MG63 (cell line): ENCODE data around the gene DIAPH2. TPM values are rescaled to one million over a fixed set of nuclear protein-coding genes. Genes with fewer than 3 reads are reported as not detected.
A peak's percentile ranks its signal among the peaks of the same experiment; 100 is the strongest.
"Not testable (repeated sequence)": the region's sequence is repeated elsewhere in the genome, so short reads cannot be mapped to it uniquely, and the experiment has no call there.

Experiments used
- DNase-seq: peaks from one replicate; pipeline ENCODE4 v3.0.0-alpha.2; 2020
- H3K27me3 ChIP-seq: fragments of 250-450 bp; sonication (Bioruptor Pico); 2 replicates; pipeline ENCODE4 v1.5.1; 2020; ENCODE audit warnings: mild to moderate bottlenecking, moderate library complexity
- H3K36me3 ChIP-seq: fragments of 250-450 bp; sonication (Bioruptor Pico); 2 replicates; pipeline ENCODE4 v1.5.1; 2020; ENCODE audit warnings: mild to moderate bottlenecking, moderate library complexity
- H3K4me3 ChIP-seq: fragments of 250-450 bp; sonication (Bioruptor Pico); 2 replicates; pipeline ENCODE4 v1.5.1; 2020; ENCODE audit warnings: mild to moderate bottlenecking, moderate library complexity
- H3K9me3 ChIP-seq: fragments of 250-450 bp; sonication (Bioruptor Pico); 2 replicates; pipeline ENCODE4 v1.5.1; 2020; ENCODE audit warnings: mild to moderate bottlenecking, moderate library complexity
- total RNA-seq: library from RNA; depleted of rRNA; stranded (reverse); fragments of >200 nt; shearing (Covaris generic); gene quantifications from 2 replicates; pipeline ENCODE4 v1.2.3, GENCODE V29; 2014; ENCODE audit warnings: low replicate concordance

The DIAPH2 gene
- total RNA-seq, 1 experiment from 2014 or later = 8.4 TPM

GRCh38 chrX:97384685-97385084 lies 700.0 kb downstream of the DIAPH2 start:
- H3K9me3 ChIP-seq = no peaks in the 10 kb centered on the region
- H3K36me3 ChIP-seq = no peaks in the 10 kb centered on the region
- H3K27me3 ChIP-seq = no peaks in the 10 kb centered on the region
- no peak for DNase-seq
- no peak overlapping the region for H3K4me3 ChIP-seq

DNA sequence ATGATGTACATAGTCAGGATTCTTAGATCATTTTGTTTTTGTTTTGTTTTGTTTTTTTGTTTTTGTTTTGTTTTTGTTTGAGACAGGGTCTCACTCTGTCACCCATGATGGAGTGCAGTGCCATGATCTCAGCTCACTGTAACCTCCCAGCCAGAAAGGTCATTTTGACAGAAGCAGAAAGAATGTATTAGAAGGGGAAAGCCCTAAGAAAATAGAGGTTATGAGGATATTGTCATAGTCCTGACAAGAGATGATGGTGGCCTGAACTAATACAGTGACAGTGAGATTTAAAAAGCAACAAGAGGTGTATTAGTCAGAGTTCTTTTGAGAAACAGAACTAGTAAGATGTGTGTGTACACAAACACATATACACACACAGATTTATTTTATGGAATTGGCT lies 702.4 kb downstream of the DIAPH2 start:
- Histone ChIP-seq H3K36me3 (no peaks in the 10 kb centered on the region), H3K4me3 (no peak overlapping the region), H3K27me3 (no peaks in the 10 kb centered on the region), H3K9me3 (no peaks in the 10 kb centered on the region)
- DNase-seq = no peak

DNA sequence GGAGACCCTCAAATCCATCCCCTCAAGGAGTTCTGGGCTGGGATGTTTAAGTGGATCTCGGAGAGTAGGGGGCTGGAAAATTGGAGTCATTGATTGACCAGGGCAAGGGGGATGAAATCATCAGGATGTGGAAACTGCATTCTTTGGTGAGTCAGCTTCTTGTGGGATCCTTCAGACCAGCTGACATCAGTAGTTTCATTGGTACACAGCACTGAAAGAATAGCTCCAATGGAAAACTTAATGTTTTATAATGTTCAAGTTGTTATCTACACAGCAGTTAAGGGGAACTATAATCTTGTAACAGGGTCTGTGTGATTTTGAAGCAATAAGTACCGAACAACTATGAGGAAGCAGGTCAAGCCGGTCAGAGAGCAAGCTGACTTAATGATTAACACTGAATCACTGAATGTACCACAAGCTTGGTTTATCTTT lies 705.1 kb downstream of the DIAPH2 start:
- H3K36me3 ChIP-seq = no peaks in the 10 kb centered on the region
- no peaks in the 10 kb centered on the region for H3K27me3 ChIP-seq
- DNase-seq = peak; percentile 5
- H3K4me3 ChIP-seq = no peak overlapping the region
- no peaks in the 10 kb centered on the region for H3K9me3 ChIP-seq

DNA sequence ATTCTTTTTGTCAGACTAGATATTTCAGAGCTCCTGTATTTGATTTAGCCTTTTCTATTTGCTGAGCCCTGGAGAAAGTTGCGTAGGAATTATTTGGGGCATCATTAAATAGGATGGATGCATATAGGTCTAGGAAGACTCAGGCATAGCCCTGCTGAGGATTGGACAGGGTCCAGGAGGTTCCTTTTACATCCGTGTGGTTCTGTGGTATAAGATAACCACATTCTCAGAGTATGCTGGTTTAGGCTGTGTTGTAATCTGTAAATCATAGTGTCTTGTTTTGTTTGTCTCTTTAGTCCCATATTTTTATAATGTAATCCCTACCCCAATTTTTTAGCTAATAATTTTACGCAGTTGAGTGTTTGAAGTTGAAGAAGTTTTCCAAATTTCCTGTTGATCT lies 712.7 kb downstream of the DIAPH2 start:
- DNase-seq = no peak
- Histone ChIP-seq H3K27me3 (no peaks in the 10 kb centered on the region), H3K4me3 (no peak overlapping the region), H3K9me3 (no peaks in the 10 kb centered on the region), H3K36me3 (no peaks in the 10 kb centered on the region)

DNA sequence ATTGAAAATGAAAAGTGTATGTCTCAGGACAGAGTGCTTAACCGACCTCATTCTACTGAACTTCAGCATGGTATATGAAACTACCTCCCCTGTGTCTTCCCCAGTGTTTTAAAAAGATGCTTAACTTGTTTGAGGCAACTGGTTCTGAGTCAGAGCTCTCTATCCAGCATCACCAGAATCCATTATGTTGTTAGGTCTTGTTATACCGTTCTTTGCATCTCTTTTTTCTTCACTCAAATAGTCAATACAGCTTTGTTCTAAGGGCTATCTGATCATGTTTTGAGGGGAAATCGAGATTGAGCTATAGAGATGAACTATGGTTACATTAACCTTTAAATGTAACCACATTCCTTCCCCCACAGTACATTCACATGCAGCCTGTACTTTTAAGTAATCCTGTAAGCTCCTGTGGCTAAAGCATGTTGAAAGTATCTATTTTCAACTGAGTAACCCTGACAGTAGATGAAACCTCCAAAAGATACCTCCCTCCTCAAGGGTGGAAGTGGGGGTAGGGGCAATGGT lies 713.4 kb downstream of the DIAPH2 start:
- Histone ChIP-seq H3K27me3 (no peaks in the 10 kb centered on the region), H3K9me3 (no peaks in the 10 kb centered on the region), H3K4me3 (no peak overlapping the region), H3K36me3 (no peaks in the 10 kb centered on the region)
- DNase-seq = no peak

DNA sequence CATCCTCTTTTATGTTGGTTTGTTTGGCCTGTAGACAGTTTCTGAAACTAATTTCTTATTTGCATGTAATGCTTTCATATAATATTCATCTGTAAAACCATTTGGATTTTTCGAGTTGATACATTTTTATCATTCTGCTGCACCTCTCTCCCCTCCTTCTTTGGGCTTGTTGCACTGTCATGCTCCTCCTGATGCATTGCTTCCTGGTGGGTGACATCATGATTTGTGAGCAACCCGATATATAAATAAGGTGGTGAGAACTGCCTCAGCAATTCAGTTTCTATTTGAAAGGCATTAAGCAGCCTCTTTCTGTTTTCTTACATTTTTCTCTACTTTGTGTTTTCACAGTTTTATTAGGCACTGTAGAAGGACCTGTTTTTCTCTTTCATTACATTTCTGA lies 714.8 kb downstream of the DIAPH2 start:
- H3K4me3 ChIP-seq = no peak overlapping the region
- no peaks in the 10 kb centered on the region for H3K36me3 ChIP-seq
- peak; percentile 15 for DNase-seq

GRCh38 chrX:97400492-97400891 lies 715.9 kb downstream of the DIAPH2 start:
- DNase-seq = no peak
- H3K27me3 ChIP-seq = no peaks in the 10 kb centered on the region
- H3K36me3 ChIP-seq = no peaks in the 10 kb centered on the region
- no peak overlapping the region for H3K4me3 ChIP-seq
- no peaks in the 10 kb centered on the region for H3K9me3 ChIP-seq

More for the DNA sequence above, 714.8 kb downstream of the DIAPH2 start:
- Histone ChIP-seq H3K9me3 (no peaks in the 10 kb centered on the region), H3K27me3 (no peaks in the 10 kb centered on the region)

DNA sequence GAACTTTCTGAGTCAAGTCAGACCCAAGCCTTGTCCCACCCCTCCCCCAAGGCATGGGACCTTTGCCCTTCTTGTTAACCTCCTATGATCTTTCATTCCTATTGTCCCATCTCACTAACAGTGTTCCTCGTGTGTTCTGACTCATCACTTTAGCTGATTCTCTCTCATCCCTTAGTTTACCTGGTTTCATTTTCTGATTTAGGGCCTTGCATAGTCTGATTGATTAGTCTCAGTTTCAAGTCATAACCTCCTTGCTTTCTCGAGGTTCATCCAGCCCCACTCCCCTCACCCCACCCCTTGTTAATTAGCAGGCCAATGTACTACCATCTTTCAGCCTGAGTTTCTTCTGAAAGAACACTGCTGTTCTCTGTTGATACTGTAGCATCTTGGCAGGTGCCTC lies 716.5 kb downstream of the DIAPH2 start:
- H3K9me3 ChIP-seq = no peaks in the 10 kb centered on the region
- H3K36me3 ChIP-seq = no peaks in the 10 kb centered on the region
- no peak for DNase-seq
- H3K4me3 ChIP-seq = no peak overlapping the region
- no peaks in the 10 kb centered on the region for H3K27me3 ChIP-seq

GRCh38 chrX:97401586-97402136 lies 717.0 kb downstream of the DIAPH2 start:
- H3K9me3 ChIP-seq = no peaks in the 10 kb centered on the region
- H3K4me3 ChIP-seq = no peak overlapping the region
- no peaks in the 10 kb centered on the region for H3K36me3 ChIP-seq
- H3K27me3 ChIP-seq = no peaks in the 10 kb centered on the region
- DNase-seq = no peak

- Histone ChIP-seq H3K4me3 (no peak overlapping the region), H3K9me3 (no peaks in the 10 kb centered on the region), H3K36me3 (no peaks in the 10 kb centered on the region), H3K27me3 (no peaks in the 10 kb centered on the region)
- no peak for DNase-seq
Observed at GRCh38 chrX:97402333-97402732, 717.7 kb downstream of the DIAPH2 start.

- DNase-seq = no peak
- Histone ChIP-seq H3K4me3 (no peak overlapping the region), H3K36me3 (no peaks in the 10 kb centered on the region), H3K9me3 (no peaks in the 10 kb centered on the region), H3K27me3 (no peaks in the 10 kb centered on the region)
Observed at GRCh38 chrX:97402903-97403302, 718.3 kb downstream of the DIAPH2 start.

DNA sequence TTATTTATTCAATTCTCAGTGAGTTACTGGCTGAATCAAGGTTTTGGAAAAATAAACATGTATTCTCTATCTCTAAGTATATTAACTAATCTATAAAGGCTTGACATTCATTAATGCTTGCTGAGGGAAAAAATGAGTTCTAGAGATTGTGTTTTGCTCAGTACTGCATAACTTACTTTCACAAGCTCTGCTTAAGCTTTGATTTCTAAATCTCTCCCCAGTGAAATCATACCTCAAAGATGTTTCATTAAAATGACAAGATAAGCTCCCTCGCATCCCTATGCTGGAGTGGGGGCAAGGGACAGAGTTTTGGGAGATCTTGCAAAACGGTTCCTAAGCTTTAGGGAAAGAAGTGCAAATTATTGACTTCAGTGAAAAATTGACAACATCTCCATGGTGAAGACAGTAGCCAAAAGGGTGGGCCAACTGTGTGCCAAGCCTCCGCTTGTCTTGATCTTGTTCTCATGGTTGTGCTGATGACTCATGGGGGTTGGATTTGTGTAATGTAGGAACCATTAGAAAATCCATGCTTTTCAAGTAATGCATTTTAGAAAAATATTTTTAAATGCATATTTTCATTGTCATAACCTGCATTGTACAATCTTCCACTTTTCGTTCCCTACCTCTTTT lies 720.5 kb downstream of the DIAPH2 start:
- H3K4me3 ChIP-seq = no peak overlapping the region
- no peak for DNase-seq
- no peaks in the 10 kb centered on the region for H3K9me3 ChIP-seq
- H3K27me3 ChIP-seq = no peaks in the 10 kb centered on the region
- no peaks in the 10 kb centered on the region for H3K36me3 ChIP-seq

GRCh38 chrX:97409632-97410415 lies 725.2 kb downstream of the DIAPH2 start:
- not testable (repeated sequence) for H3K36me3 ChIP-seq, H3K9me3 ChIP-seq, H3K4me3 ChIP-seq, DNase-seq, H3K27me3 ChIP-seq

- Histone ChIP-seq H3K36me3 (no peaks in the 10 kb centered on the region), H3K9me3 (no peaks in the 10 kb centered on the region)
- no peak for DNase-seq
Observed at GRCh38 chrX:97416461-97416860, 731.8 kb downstream of the DIAPH2 start.

DNA sequence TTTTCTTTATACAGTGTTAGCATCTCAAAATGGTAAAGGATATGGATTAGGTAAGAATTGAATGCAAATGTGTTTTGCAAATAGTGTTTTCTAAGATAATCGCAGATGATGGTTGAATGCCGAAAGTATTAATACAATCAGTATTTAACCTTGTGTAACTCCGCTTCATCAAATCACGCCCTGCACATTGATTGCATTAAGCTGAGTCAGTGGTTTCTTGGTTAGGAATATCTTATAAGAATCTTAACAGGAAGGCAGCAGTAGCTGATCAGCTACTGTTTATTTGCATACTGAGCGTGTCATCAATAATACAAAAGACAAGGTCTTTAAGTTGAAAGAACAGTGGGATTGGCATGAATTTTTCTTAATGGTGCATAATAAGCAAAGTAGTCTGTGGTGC lies 744.5 kb downstream of the DIAPH2 start:
- H3K4me3 ChIP-seq = no peak overlapping the region
- H3K36me3 ChIP-seq = no peaks in the 10 kb centered on the region
- no peaks in the 10 kb centered on the region for H3K27me3 ChIP-seq
- DNase-seq = no peak
- H3K9me3 ChIP-seq = no peaks in the 10 kb centered on the region

More at GRCh38 chrX:97416461-97416860, 731.8 kb downstream of the DIAPH2 start:
- Histone ChIP-seq H3K27me3 (no peaks in the 10 kb centered on the region), H3K4me3 (no peak overlapping the region)

- Histone ChIP-seq H3K4me3 (no peak overlapping the region), H3K9me3 (no peaks in the 10 kb centered on the region)
Observed at GRCh38 chrX:97431281-97431680, 746.6 kb downstream of the DIAPH2 start.

GRCh38 chrX:97446298-97446882 lies 761.7 kb downstream of the DIAPH2 start:
- Histone ChIP-seq H3K4me3 (no peak overlapping the region), H3K9me3 (no peaks in the 10 kb centered on the region), H3K36me3 (no peaks in the 10 kb centered on the region), H3K27me3 (no peaks in the 10 kb centered on the region)
- no peak for DNase-seq

More at GRCh38 chrX:97431281-97431680, 746.6 kb downstream of the DIAPH2 start:
- no peaks in the 10 kb centered on the region for H3K27me3 ChIP-seq
- DNase-seq = no peak
- no peaks in the 10 kb centered on the region for H3K36me3 ChIP-seq
